Tongue (tissue), 2 donors: ENCODE results near the gene TTC39B. TPM values are rescaled to one million over a fixed set of nuclear protein-coding genes. Genes with fewer than 3 reads are reported as not detected.
A peak's percentile ranks its signal among the peaks of the same experiment; 100 is the strongest.

Experiments used
- DNase-seq: peaks from one replicate; pipeline ENCODE4 v3.0.0-alpha.2; 2015
- total RNA-seq: library from RNA; depleted of rRNA; stranded (reverse); fragments of >200 nt; gene quantifications from one replicate; pipeline ENCODE4 v1.2.3, GENCODE V29; 2014

Gene TTC39B
- total RNA-seq, 1 donor from 2014 or later = 6.7 TPM

GRCh38 chr9:15222313-15222712 lies 84.7 kb downstream of the TTC39B start:
- DNase-seq = no peak

DNA sequence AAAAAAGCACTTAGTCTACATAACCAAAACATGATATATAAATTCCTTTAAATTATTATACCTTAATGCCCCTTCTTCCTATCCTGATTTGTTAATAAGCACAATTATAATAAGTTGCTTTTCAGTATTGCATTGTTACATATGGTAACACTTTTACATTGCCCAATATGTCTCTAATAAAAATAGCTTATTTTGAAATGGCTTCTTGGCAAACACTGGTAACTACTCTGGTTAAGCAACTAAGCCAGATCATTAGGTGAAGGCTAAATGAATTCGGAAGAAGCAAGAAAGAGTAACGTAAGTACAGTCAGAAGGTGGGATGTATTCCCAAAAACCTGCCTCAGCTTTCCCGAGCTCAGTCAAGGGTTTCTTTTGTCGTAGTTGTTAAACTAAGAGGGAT lies 85.3 kb downstream of the TTC39B start:
- DNase-seq = no peak

DNA sequence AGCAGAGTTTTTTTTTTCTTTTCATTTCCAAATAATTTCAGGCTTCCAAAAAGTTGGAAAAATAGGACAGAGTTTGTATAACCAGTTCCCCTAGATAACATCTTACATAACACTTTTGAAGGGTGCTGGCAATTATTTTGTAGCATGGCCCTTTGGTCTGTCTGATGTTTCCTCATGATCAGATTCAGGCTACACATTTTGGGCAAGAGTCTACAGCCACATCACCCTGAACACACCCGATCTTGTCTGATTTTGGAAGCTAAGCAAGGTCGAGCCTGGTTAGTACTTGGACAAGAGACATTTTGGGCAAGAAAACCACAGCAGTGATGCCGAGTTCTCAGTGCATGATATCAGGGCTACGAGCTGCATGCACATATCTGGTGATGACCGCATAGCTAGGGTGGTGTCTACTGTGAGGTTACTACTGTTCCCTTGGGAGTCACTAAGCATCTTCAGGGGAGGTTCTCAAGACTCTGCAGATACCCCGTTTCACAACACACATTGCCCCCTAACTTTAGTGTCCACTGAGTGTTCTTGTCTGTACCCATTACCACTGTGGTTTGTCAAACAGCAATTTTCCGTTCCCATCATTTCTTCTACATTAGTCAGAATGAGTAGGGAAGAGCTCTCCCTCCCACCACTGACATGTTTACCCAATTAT lies 86.2 kb downstream of the TTC39B start:
- DNase-seq = no peak

- DNase-seq = no peak
Observed at GRCh38 chr9:15219546-15219945, 87.5 kb downstream of the TTC39B start.

- DNase-seq = no peak
Observed at GRCh38 chr9:15218994-15219393, 88.0 kb downstream of the TTC39B start.

- DNase-seq = no peak
Observed at GRCh38 chr9:15213249-15213648, 93.8 kb downstream of the TTC39B start.

DNA sequence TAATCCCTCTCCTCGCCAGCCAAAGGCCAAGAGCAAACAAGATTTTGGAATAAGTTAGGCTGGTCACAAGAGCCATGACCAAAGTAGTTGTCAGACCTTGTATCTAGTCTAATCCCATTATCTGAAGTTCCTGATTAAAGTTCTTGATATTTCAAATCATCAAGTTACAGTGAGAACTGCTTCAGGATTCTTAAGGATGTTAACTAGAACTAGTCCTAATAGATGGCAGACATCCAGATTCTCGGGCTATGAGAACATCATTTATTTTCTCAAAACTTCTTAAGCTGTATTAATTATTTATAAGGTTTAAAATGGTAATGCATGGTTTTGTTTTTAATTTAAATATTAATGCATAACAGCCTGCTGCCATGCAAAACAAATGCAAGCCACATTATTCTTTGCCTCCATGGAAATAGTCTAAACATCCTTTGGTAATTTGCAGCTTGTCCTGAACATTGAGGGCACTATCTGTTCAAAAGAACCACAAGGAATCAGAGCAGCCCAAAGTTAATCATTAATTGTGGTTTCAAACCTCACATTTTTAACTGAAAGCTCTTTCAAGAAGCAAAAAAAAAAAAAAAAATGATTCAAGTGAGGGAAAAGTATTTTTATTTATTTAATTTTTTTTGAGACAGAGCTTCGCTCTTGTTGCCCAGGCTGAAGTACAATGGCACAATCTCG lies 95.1 kb downstream of the TTC39B start:
- peak; percentile 16 for DNase-seq

DNA sequence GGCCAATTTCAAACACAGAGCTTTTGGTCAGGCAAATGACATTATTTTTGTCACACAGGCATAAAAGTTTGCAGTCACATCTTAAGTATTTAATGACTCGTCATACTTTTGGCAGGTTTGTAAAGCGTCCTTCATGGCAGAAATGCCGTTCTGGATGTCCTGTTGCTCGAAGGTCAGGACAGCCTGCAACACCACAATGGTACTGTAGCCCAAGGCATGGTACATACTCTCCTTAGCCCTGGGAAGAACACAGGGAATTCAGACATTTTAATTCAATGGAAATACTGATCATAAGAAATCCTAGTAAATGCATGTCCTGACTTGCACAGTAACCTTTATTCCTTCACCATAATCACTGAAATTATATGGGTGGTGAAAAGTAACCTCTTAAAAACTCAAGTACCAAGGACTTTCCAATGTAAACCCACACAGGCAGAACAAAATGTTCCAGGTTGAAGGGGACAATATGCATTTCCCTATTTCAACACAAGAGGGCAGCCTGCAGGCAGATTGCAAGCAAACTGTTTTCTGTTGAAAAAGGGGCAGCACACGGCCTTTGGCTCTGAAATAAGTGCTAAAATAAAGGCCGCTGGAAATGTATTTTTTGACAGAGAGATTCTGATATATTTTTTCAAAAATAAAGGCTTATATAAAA lies 95.7 kb downstream of the TTC39B start:
- peak; percentile 87 for DNase-seq

DNA sequence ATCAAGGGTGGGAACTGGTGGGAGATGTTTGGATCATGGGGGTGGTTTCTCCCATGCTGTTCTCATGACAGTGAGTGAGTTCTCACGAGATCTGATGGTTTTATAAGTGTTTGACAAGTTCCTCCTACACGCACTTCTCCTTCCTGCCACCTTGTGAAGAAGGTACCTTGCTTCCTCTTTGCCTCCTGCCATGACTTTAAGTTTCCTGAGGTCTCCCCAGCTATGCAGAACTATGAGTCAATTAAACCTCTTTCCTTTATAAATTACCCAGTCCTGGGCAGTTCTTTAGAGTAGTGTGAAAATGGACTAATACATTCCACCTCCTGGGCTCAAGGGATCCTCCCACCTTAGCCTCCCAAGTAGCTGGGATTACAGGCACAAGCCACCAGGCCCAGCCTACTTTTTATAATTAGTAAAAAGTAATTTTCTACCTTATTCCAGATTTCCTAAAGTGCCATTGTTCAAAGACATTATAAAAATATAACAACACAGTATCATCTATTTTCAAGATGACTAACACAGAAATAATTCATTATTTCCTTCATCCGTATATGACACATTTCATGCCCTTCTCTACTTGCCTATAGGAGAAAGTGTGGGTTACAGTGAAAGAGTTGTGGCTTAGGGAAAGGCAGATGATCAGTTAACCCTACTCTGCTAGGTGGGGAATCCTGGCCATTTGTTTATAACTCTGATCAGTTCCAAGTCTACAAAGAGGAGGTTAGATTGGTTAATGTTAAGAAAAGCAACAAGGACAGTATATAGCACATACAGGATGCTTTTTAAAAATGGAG lies 99.9 kb downstream of the TTC39B start:
- DNase-seq = no peak

DNA sequence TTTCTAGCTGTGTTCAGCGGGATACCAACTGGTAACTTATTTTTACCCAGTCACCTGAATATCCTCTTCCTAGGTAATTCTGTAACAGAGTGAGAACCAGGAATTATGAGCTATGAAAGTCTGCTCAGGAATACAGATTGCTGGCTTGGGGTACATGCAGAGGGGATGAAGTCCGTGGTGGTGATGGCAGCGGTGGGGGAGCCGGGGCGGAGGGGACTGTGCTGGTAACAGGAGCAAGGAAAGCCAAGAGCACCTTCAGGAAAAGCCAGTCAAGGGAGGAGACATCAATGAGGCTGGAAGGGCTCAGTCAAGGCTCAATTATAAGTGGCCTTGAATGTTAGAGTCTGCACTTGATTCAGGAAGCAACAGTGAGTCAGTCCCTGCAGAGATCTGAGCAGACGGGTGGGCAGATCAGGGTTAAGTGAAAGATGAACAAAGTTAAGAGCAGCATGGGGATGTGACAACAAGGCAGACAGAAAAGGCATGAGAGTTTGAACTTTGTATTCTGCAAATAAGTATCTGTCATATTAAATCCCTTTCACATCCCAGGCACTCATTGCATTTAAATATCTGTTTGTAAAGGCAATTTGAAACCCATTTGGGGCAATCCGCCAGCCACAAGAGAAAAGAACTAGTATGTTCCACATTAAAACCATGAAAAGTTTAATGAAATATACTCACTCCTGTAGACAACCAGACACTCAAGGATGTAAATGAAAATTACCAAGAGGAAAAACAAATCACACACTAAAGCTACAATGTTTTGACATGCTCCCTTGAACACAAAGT lies 101.2 kb downstream of the TTC39B start:
- DNase-seq = peak; percentile 27

DNA sequence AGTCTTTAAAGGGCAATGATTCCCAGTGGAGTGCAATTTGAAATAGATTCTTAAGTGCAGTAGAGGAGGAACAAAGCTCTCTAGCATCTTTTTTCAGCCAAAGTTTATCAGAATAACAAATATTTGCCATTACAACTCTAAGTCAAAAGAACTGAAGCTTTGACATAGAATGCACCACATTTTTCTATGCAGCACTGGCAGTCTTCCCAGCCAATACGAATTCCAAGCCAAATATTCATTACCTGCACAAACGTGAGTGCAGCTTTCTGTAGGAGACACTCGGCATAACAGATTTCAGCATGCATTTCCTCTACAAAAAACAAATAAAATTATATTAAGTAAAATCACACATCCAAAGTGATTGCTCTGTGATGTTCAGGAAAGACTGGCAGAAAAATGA lies 103.4 kb downstream of the TTC39B start:
- no peak for DNase-seq

- DNase-seq = no peak
Observed at GRCh38 chr9:15200111-15200510, 106.9 kb downstream of the TTC39B start.

- no peak for DNase-seq
Observed at GRCh38 chr9:15192856-15193255, 114.2 kb downstream of the TTC39B start.

- DNase-seq = no peak
Observed at GRCh38 chr9:15191378-15191777, 115.6 kb downstream of the TTC39B start.

GRCh38 chr9:15189481-15189880 lies 117.5 kb downstream of the TTC39B start:
- no peak for DNase-seq

DNA sequence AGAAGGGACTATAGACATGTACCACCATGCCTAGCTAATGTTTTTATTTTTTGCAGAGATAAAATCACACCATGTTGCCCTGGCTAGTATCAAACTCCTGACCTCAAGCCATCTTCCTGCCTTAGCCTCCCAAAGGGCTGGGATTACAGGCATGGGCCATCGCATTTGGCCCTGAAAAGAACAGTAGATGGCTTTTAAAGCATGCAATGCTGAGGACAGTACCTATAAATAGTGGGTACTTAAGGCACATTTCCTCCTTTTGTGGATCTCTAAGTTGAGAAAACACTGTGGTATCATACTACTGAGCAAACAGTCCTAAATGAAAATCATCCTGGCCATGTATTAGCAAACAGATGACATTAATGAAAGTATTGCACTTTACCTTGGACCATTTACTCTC lies 119.4 kb downstream of the TTC39B start:
- DNase-seq = no peak

DNA sequence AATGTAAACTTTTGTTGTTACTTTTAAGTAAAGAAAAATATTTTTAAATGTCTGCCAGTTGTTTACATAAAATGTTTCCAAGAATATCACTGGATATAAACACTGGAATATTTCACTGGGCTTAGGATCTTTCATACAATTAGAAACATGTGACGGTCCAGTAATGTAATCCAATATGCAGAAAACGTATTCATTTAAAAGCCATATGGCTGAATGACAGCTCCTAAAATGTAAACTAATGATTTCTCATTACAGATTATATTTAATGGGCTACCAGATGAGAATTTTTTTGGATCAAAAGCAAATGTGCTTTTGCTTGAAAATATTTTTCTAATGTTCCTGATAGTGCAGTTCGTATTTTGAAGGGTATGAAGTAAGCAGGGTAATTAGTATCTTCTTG lies 124.3 kb downstream of the TTC39B start:
- peak; percentile 68 for DNase-seq

DNA sequence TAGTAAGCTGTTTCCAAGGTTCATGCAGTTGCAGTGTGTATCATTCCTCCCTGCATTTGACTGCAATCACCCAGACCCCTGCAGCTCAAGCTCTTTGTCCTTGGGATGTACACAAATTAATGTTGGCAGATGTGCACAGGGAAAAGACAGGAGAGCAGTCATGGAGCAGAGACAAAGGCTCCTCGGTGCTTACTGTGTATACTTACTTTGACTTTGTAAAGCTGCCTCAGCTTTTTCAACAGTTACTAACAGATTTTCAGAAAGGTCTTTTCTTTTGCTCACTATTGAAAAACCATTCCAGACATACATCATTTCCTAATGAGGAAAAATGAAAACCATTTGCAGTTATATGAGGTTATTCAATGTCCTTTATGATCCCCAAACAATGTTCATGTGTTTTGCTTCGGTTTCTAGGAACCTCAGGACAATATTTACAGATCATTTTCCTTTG lies 124.9 kb downstream of the TTC39B start:
- peak; percentile 61 for DNase-seq

DNA sequence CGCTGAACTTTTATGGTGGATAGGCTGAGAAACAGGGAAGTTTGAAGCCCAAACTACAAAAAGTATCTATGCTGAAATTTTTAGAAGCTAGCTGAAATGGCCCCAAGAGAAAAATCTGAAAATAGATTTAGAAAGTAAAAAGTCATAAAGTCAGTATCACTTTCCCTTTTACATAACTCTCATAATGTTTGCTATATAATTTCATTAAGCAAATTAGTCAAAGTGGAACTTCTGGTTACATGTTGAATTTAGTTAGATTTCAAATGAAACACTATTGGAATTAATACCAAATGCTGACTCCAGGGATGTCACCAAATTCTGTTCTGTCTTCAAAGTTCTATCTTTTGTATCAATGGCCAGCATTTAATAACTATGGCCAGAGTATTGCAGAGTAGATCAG lies 126.9 kb downstream of the TTC39B start:
- DNase-seq = no peak

GRCh38 chr9:15178631-15179030 lies 128.4 kb downstream of the TTC39B start:
- DNase-seq = no peak

GRCh38 chr9:15176836-15177235 lies 130.2 kb downstream of the TTC39B start:
- no peak for DNase-seq

- DNase-seq = no peak
Observed at GRCh38 chr9:15163931-15164330, 143.1 kb downstream of the TTC39B start.
